Adrenal gland (tissue), 5 donors: ENCODE results near the gene SH3PXD2B.

Experiments
- POLR2A ChIP-seq, 2 donors: fragments of 450-650 bp; IDR thresholded peaks; one replicate each; pipeline ENCODE4 v1.6.1; 2017; ENCODE audit warnings: antibody characterized with exemption in 2 of 2, mild to moderate bottlenecking in 2 of 2, moderate library complexity in 1 of 2
- TF ChIP-seq, protein P1 (sequence below), 6 experiments: fragments of 450-650 bp in 4 of 6; fragments of 200-600 bp in 2 of 6; sonication (generic) in 1 of 6; IDR thresholded peaks; 1 replicate in 5 of 6; 2 replicates in 1 of 6; pipeline versions ENCODE4 v1.5.1 to v1.8.0; 2016 to 2021; ENCODE audit warnings: antibody characterized with exemption in 6 of 6, mild to moderate bottlenecking in 2 of 6, moderate library complexity in 1 of 6
- donor health status: DM: no; HTN: no; CAD: no.

DNA sequence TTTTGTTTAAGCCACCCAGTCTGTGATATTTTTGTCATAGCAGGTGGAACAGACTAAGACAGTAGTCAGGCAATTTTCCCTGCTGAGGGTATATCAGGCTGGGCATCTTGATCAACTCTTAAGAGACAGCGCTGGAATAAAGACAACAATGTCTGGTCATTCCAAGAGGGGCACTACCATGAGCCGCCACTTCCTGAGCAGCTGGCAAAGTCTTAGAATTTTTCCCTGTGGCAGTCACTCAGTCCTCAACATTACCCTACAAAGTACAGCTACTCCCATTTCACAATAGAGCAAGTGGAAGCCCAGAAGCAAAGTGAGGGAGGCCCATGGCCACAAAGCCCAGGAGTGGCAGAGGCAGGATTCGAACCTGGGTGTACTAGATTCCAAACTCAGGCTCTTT lies 74.8 kb downstream of the SH3PXD2B start:
- TF ChIP-seq, protein P1, sequence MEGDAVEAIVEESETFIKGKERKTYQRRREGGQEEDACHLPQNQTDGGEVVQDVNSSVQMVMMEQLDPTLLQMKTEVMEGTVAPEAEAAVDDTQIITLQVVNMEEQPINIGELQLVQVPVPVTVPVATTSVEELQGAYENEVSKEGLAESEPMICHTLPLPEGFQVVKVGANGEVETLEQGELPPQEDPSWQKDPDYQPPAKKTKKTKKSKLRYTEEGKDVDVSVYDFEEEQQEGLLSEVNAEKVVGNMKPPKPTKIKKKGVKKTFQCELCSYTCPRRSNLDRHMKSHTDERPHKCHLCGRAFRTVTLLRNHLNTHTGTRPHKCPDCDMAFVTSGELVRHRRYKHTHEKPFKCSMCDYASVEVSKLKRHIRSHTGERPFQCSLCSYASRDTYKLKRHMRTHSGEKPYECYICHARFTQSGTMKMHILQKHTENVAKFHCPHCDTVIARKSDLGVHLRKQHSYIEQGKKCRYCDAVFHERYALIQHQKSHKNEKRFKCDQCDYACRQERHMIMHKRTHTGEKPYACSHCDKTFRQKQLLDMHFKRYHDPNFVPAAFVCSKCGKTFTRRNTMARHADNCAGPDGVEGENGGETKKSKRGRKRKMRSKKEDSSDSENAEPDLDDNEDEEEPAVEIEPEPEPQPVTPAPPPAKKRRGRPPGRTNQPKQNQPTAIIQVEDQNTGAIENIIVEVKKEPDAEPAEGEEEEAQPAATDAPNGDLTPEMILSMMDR (IDR thresholded peaks at IDR 0.05), result no peak
- no peak for TF ChIP-seq POLR2A (IDR thresholded peaks at IDR 0.05)
